GM18505 (cell line): Measurements from ENCODE around the gene TRPV5.

Source experiments
- ATAC-seq: cut with Tn5 transposase; IDR thresholded peaks from one replicate; pipeline ENCODE4 v1.9.1; 2021; ENCODE audit not compliant: unreplicated experiment
- POLR2A ChIP-seq: IDR thresholded peaks from 4 replicates; pipeline ENCODE4 v1.6.1; 2011; ENCODE audit warnings: borderline replicate concordance; ENCODE audit not compliant: insufficient read depth, insufficient read length; ENCODE audit errors: extremely low read depth

TRPV5 gene

DNA sequence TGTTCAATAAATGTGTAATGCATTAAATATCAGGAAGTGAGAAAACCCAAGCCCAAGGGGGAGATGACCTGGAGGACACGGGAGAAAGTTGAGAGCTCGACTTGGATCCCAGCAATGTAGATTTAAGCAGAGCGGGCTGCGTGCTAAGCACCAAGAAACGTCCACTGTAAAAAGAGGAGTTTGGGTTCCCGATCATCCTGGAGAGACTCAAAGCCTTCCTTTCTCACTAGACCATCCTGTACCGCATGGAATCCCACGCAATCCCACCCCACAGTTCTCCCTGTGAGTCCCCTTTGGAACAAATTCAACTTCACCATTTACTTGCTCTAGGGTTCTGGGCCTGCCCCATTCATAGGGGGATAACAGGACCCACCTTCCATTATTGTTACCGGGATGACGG is 50.4 kb downstream of the TRPV5 start:
- no peak for TF ChIP-seq POLR2A
- no peak for ATAC-seq

DNA sequence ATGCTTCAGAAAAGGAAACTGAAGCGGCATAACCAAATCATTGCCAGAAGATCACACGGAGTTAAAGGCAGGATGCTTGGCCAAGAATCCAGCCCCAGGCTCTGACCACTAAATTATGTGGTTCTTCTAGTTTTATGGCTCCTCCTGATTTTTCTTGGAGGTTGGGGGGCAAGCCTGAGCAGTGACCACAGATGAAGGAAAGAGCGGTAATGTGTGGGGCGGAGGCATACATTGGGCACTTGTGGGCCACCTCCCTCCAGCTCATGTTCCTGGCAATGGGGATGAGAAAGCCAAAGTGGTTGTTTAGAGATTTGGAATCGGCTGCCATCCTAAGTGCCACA is 51.2 kb downstream of the TRPV5 start:
- ATAC-seq, result no peak
- no peak for TF ChIP-seq POLR2A

DNA sequence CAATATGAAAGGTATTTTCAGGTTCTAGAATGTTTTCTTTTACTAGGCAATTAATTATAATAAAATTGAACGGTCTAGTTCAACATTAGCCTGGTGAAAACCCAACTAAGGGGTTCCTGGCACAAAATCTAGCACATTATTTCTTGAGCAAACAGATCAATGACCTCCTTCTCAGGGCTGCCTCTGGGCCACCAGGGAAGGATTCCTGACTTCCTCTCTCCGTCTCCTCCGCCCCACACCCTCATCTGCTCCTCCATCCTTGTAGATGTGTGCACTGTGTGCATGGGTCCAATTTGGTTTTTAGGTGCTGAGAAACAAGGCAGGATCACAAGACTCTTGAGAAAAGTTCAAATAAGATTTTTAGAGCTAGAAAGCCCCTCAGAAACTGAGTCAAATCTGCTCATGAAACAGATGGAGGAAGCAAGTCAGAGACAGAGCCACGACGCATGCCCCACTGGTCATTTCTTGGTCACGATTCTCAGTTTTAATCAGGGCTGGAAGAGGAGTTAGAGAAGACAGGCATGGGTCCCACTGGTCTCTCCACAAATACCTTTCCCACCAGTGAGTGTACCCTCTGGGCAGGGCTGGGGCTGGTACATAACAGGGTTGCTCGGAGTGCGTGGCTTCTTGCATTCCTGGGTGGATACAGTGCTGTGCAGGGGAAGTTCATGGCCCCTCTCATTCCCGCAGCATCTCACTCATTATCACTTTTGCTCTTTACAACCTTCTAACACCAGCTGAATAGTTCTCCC is 51.8 kb downstream of the TRPV5 start:
- ATAC-seq, result no peak
- no peak for TF ChIP-seq POLR2A

DNA sequence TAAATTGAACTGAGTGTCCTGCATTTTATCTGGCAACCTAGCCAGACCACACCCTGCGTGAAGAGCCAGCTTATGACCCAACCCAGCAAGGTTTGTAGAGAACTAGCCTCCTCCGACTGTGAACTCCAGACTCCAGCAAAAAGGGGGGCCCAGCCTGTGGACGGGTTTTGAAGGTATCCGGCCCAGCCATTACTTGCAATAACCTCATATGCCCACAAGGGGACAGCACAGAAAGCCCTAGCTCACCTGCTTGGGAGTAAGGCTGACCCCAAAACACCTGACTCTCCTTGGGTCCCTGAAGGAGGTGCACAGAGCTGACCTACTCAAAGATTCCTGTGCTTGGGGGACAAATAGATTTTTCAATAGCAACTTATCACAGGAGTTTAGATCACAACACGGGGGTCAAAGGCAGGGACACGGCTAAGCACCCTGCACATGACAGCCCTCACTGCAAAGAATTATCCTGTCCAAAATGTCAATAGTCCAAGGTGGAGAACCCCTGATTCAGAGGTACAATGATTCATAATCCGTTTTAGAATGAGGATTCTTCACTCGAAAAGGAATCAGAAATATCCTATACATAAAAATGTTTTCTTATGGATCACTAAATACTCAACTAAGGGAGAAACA is 52.6 kb downstream of the TRPV5 start:
- ATAC-seq, result peak; percentile 46
- no peak for TF ChIP-seq POLR2A

DNA sequence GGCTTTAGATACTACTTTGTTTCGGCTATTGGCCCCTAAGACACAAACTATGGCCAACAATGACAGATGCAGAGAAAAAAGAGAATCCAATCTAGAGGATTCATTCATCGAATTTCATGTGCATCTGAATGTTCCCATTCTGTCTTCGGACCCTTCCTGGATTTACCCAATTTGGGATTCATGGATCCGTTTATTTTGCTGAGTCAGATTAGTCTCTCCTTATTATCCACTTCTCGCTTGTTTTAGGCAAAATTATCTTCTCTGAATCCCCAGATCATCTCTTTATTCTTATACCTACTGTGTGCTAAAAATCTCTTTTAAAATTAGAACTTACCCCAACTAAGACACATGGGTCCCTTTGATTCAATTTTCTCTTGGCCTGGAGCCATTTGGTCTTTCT is 54.5 kb downstream of the TRPV5 start:
- ATAC-seq, result no peak
- no peak for TF ChIP-seq POLR2A

DNA sequence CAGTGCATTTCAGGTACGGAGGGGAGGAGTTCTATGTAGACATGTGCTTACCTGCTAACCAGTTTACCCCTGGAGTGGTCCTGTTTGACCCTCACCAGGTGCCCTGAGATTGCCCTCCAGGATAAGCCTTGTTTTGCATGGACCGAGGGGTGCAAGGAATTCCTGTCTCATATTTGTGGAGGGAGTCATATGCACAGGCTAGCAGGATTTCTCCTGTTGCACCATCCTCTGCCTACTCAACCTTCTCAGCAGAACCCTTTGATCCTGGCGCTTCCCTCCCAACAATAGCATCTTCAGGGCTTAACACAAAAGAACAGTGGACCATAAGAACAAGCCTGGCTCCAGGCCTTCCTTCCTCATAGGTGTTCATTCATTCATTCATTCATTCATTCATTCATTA is 55.2 kb downstream of the TRPV5 start:
- no peak for TF ChIP-seq POLR2A
- no peak for ATAC-seq

DNA sequence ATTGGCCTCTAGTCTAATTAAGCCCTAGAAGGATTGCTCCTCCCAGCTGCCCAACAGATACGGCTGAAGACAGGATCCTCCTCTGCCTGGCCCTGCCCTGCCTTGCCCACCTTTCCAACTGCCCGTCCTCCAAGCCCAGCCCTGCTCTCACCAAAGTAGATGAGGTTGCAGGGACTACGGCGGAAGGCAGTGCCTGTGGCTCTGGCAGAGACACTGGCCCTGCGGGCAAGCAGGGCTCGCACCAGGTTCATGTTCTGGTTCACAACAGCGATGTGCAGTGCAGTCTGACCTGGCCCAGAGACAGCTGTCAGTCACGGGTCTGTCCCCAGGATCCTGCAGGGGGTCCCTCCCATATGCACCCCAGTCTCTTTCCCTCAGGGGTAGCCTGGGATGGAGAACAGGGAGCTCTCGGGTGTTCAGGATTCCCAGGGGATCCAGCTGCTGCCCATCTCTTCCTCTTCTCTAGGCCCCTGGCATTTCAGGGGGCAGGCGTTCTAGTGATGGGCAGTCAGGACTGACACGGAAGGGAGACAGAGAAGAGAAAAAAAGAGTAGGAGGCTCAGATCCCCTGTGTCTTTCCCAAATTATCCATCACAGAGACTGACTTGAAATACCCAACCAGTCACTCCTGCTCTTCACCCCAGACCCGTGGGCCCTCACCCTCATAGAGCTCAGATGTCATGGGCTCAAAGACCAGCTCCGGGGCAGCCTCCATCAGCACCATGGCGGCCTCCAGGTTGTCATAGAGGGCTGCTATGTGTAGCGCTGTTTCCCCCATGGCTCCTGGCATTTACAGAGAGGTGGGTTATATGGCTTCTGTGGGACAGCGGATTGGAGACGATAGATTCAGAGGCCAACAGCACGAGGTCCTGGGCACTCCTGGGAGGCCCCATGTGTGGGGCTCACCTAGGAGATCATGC is 56.3 kb downstream of the TRPV5 start:
- no peak for ATAC-seq
- TF ChIP-seq POLR2A, result no peak

DNA sequence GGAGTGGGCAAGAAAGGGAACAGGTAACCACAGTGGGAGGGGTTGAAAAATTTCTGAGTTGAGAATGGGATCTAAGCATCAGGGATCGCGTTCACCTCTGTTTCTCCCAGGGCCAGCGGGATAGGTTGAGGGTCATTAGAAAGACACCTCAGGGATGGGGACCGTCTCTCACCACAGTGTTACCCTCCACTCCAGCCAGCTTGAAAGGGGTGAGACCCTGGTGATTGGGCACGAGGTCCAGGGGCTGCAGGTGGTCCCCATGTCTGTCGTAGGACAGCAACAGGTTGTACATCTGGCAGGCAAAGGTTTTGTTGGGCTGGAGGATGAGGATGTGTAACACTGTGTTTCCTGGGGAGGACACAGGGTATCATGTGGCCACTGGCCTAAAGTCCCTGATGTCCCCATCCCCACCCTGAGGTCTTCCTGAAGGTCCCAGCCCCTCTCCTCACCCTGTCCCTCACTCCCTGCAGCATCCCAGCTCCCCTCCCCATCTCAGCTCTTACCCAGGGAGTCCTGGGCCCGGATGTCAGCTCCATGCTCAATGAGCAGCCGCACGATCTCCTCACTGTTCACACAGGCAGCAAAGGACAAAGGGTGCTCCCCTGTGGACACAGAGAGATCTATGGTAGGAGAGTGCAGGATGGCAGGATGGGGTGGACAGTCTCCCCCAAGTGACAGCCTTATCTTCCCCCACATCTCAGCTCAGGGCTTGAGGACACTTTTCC is 57.1 kb downstream of the TRPV5 start:
- ATAC-seq, result no peak
- TF ChIP-seq POLR2A, result no peak

DNA sequence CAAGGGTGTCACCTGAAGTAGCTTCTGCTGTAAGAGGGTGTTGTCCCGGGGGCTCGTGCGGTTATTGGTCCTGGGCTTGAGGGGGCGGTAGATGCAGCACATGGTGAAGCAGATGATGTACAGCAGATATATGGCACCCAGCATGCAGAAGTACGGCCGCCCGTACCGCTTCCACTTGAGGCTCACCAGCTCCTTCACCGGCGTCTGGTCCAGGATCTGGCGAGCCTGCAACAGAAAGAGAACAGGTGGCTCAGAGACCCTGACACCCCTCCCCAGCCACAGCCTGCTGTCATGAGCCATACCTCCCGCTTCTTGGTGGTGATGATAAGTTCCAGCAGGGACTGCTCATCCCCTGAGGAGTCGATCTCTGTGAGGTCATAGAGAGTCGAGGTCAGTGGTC is 58.1 kb downstream of the TRPV5 start:
- no peak for ATAC-seq
- TF ChIP-seq POLR2A, result no peak

DNA sequence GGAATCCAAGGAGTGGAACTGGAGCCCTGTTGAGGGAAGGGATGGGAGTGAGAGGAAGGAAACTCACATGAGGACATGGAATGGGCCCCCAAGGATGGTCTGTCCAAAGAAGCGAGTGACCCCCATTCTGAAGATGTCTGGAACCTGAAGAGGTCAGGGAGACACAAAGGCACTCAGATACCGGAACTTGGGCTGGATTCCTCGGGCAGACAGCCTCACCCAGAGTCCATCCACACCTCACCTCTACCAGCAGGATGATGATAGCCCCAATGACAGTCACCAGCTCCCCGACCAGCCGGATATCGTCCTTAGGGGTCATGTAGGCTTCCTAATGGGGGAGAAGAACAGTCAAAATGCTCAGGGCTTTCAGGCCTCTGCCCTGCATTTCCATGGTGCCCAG is 58.7 kb downstream of the TRPV5 start:
- ATAC-seq, result no peak
- TF ChIP-seq POLR2A, result no peak

DNA sequence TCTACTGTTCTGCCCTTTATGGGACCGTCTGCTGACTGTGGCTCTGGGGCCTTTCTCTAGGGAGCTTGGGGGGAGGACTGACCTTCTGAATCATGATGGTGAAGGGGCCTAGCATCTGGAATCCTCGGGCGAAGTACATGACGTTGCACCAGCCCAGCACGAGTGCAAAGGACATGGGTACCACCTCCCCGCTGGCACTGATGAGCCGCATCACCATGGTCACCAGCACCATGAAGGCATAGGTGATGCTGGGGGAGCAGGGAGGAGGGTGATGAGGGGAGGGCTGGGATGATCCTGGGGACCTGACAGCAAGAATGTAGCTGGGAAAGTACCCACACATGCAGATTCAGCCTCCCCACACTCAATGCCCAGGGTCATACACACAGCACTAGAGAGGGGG is 59.1 kb downstream of the TRPV5 start:
- ATAC-seq, result no peak
- no peak for TF ChIP-seq POLR2A

DNA sequence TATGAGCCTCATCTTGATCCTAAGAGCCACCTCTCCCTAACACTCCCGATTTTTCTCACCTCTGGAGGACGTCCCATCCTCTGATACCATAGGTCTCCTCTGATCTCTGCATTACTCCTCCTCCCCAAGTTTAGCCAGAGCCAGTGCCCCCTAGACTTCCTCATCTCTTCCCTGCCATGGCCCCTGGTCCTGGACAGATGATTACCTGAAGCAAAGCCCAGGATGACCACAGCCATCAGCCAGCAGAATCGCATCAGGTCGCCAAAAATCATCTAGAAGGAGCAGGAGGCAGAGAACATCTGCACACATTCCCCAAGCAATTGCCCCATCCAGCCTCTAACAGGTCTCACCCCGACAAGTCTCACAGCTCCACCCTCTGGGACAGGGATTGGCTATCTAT is 59.7 kb downstream of the TRPV5 start:
- no peak for ATAC-seq
- no peak for TF ChIP-seq POLR2A

DNA sequence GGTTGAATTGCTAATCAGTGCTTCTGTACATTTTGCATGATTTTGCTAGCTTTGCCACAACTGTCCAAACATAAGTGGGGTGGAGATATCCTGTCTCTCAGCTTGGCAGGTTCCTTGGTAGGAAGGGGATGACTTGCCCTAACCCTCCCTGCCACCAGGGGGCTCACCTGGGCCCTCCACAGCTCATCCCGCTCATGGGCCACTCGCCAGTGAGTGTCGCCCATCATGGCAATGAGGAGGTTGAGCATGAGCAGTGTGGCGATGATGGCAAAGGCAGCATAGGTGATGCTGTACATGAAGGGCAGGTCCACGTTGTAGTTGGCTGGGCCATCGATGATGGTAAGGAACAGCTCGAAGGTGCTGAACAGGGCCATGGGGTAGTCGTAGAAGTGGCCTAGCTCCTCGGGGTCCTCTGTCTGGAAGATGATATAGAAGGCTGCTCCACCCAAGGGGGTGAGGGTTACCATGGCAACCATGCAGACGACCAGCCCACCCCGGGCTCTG is 60.2 kb downstream of the TRPV5 start:
- no peak for TF ChIP-seq POLR2A
- ATAC-seq, result peak; percentile 71

DNA sequence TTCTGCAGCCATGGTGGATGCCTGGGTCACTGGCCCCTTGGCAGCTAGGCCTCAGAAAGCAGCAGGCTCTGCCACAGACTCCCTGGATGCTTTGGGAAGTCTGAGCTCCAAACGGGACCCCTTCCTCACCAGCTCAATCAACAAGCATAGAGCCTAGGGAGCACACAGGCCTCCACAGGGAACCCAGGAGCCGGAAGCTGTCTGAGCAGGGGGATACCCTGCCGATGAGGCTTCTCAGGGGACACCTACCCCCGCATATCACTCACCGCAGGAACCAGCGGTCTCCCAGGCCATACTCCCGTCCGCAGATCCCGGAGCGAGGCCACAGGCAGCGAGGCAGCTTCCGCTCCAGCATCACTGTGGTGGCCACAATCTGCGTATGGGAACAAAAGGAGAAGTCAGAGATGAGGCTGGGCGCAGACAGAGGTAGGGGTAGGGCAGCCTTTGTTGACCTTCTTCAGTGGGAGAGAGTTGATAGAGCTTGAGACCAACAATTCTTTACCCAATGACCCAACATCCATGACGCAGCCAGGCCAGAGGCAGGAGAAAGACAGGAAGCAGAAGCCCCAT is 61.4 kb downstream of the TRPV5 start:
- TF ChIP-seq POLR2A, result no peak
- ATAC-seq, result no peak
